ENCODE results near the gene SPATA9.

Gene SPATA9

GRCh38 chr5:95718203-95718602 is 35.4 kb upstream of the SPATA9 start (continued):
- TF ChIP-seq PRDM2 (tag by site-specific recombination; IDR thresholded peaks at IDR 0.05; ENCODE audit: borderline replicate concordance) (no peak), KLF17 (tag by site-specific recombination; IDR thresholded peaks at IDR 0.05) (no peak), ZNF513 (tag by site-specific recombination; IDR thresholded peaks at IDR 0.05) (no peak), ZBTB48 (tag by site-specific recombination; IDR thresholded peaks at IDR 0.05) (no peak), ZNF624 (tag by site-specific recombination; IDR thresholded peaks at IDR 0.05) (no peak)

- Histone ChIP-seq H3K9me3 (ENCODE audit: control insufficient read depth, insufficient read depth, low read depth, low read length) (no peaks in the 10 kb centered on the region), H3K27ac (ENCODE audit: extremely low read depth, low read depth, low read length) (no peak overlapping the region), H3K4me1 (ENCODE audit: control insufficient read depth, insufficient read depth, low read length) (peaks cover under 1% of the 10 kb centered on the region; the same call in 1 of the 2 replicates), H3K4me3 (ENCODE audit: low read depth, low read length) (no peak overlapping the region), H3K36me3 (ENCODE audit: control insufficient read depth in 2 of 2, insufficient read depth in 1 of 2, low read length in 2 of 2) (no peaks in the 10 kb centered on the region)
- ChIA-PET POLR2A (interaction anchor here (2.0 kb wide), 1 partner anchor 71 kb away, joined by 6 read pairs; the partner anchor contains the start of gene RFESD), CTCF (interaction anchor here (0.6 to 0.7 kb wide), 3 partner anchors 53 to 136 kb away, joined by 3 read pairs; no protein-coding TSS in a partner anchor)
- no peak for TF ChIP-seq AEBP2 (tag by site-specific recombination; IDR thresholded peaks at IDR 0.05; ENCODE audit: borderline replicate concordance)
- no peak for TF ChIP-seq ZNF362 (tag by site-specific recombination; IDR thresholded peaks at IDR 0.05)
- no peak for TF ChIP-seq ZNF658 (tag by site-specific recombination; IDR thresholded peaks at IDR 0.05)
- no peak for TF ChIP-seq ZNF184 (tag by site-specific recombination; IDR thresholded peaks at IDR 0.05)
- TF ChIP-seq ZNF747 (tag by site-specific recombination; IDR thresholded peaks at IDR 0.05), result no peak
Observed at GRCh38 chr5:95717439-95717838, 34.6 kb upstream of the SPATA9 start.

- Histone ChIP-seq H3K9me3 (ENCODE audit: control insufficient read depth, insufficient read depth, low read depth, low read length) (no peaks in the 10 kb centered on the region), H3K4me3 (ENCODE audit: low read depth, low read length) (no peak overlapping the region), H3K27ac (ENCODE audit: extremely low read depth, low read depth, low read length) (no peak overlapping the region), H3K4me1 (ENCODE audit: control insufficient read depth, insufficient read depth, low read length) (peaks cover 4% of the 10 kb centered on the region; the same call in 1 of the 2 replicates), H3K36me3 (ENCODE audit: control insufficient read depth in 2 of 2, insufficient read depth in 1 of 2, low read length in 2 of 2) (no peaks in the 10 kb centered on the region)
- TF ChIP-seq ZNF785 (tag by site-specific recombination; IDR thresholded peaks at IDR 0.05) (no peak), ZNF544 (tag by site-specific recombination; IDR thresholded peaks at IDR 0.05) (no peak)
- ChIA-PET POLR2A (no interaction called here), CTCF (no interaction called here)
Observed at GRCh38 chr5:95715799-95716461, 33.1 kb upstream of the SPATA9 start.
